Measurements from ENCODE around the gene PRRT3. TPM values are rescaled to one million over a fixed set of nuclear protein-coding genes. Genes with fewer than 3 reads are reported as not detected.

Gene PRRT3
- total and polyA plus RNA-seq, 2 of the 13 experiments (the other 11 are each of a cell fraction or from before 2014, with no cell fraction given) = 0.22 to 0.44 TPM

DNA sequence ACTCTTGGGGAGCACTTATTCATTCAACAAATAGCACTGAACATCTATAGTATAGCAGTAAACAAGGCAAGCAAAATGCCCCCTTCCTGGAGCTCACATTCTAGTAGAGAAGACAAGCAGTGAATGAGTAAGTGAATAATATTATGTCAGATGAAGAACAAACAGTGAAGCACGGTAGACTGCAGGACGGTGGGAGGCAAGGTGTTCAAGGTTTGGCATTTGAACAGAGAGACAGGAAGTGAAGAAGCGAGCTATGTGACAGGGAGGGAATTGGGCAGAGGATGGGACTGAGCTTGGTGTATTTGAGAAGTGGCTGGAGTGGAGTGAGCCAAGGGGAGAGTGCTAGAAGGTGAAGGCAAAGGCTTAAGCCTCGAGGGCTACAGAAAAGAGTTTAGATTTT lies 17.2 kb downstream of the PRRT3 start:
- ChIA-PET CTCF (ENCODE audit: low intra/inter-chr PET ratio, low total read pairs) (interaction anchor here (3.1 kb wide), 1 partner anchor 11 kb away, joined by 14 read pairs; no protein-coding TSS in a partner anchor), POLR2A (interaction anchor here (1.1 to 7.6 kb wide), 5 partner anchors 12 to 90 kb away, joined by 3 to 124 read pairs (median 12); partner anchors contain the start of genes IL17RC and IL17RE)
- TF ChIP-seq JUN (CRISPR knock-in tag; IDR thresholded peaks at IDR 0.05) (no peak), ZFP1 (CRISPR knock-in tag; IDR thresholded peaks at IDR 0.05) (no peak), SIX1 (CRISPR knock-in tag; IDR thresholded peaks at IDR 0.05; ENCODE audit: borderline replicate concordance) (no peak), ZNF598 (CRISPR knock-in tag; IDR thresholded peaks at IDR 0.05; ENCODE audit: borderline replicate concordance) (no peak), ZKSCAN5 (CRISPR knock-in tag; IDR thresholded peaks at IDR 0.05) (no peak)
- TF ChIP-seq, protein P1, sequence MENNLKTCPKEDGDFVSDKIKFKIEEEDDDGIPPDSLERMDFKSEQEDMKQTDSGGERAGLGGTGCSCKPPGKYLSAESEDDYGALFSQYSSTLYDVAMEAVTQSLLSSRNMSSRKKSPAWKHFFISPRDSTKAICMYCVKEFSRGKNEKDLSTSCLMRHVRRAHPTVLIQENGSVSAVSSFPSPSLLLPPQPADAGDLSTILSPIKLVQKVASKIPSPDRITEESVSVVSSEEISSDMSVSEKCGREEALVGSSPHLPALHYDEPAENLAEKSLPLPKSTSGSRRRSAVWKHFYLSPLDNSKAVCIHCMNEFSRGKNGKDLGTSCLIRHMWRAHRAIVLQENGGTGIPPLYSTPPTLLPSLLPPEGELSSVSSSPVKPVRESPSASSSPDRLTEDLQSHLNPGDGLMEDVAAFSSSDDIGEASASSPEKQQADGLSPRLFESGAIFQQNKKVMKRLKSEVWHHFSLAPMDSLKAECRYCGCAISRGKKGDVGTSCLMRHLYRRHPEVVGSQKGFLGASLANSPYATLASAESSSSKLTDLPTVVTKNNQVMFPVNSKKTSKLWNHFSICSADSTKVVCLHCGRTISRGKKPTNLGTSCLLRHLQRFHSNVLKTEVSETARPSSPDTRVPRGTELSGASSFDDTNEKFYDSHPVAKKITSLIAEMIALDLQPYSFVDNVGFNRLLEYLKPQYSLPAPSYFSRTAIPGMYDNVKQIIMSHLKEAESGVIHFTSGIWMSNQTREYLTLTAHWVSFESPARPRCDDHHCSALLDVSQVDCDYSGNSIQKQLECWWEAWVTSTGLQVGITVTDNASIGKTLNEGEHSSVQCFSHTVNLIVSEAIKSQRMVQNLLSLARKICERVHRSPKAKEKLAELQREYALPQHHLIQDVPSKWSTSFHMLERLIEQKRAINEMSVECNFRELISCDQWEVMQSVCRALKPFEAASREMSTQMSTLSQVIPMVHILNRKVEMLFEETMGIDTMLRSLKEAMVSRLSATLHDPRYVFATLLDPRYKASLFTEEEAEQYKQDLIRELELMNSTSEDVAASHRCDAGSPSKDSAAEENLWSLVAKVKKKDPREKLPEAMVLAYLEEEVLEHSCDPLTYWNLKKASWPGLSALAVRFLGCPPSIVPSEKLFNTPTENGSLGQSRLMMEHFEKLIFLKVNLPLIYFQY (CRISPR knock-in tag; IDR thresholded peaks at IDR 0.05; ENCODE audit: borderline replicate concordance) = no peak
- no peak overlapping the region for H2AFZ ChIP-seq (ENCODE audit: low read length)
- H3K4me3 ChIP-seq (replicated peaks in 1 of 3; ENCODE audit: insufficient read depth in 1 of 3, low read depth in 2 of 3, low read length in 3 of 3) = peak overlapping the region; percentile 70 to 82 (median 80); a peak in 5 of 6 replicates
- peak overlapping the region; percentile 85 for H3K9ac ChIP-seq (ENCODE audit: insufficient read depth, low read depth, low read length)
- H3K27ac ChIP-seq (ENCODE audit: extremely low read length, insufficient read depth, low read length) = no peak overlapping the region
- in situ Hi-C loops (cut with HindIII; ENCODE audit: extremely low pct_ligation_motif_present, low pct_unique_long_range_greater_than_20kb) = no loop called here
- H3K9me3 ChIP-seq (ENCODE audit: low read length) = no peaks in the 10 kb centered on the region
- 39% methylated on average over 4 of the region's 4 CpGs for WGBS (ENCODE audit: low lambda C conversion rate)
- no peaks in the 10 kb centered on the region for H4K20me1 ChIP-seq (ENCODE audit: insufficient read depth, low read length)
- peaks cover 0 to 18% of the 10 kb centered on the region in 2 experiments; a peak in 2 of 5 replicates for H3K36me3 ChIP-seq (replicated peaks in 1 of 2; ENCODE audit: control insufficient read depth in 1 of 2, insufficient read depth in 2 of 2, low read length in 2 of 2)
- H3K4me1 ChIP-seq (ENCODE audit: insufficient read depth, low read length) = peaks cover 48% of the 10 kb centered on the region
- peak overlapping the region; percentile 86 for H3K4me2 ChIP-seq (ENCODE audit: low read depth, low read length)
- H3K27me3 ChIP-seq (ENCODE audit: control insufficient read depth in 1 of 2, insufficient read depth in 2 of 2, low read length in 2 of 2) = no peaks in the 10 kb centered on the region
- intact Hi-C loops (cut with micrococcal nuclease; ENCODE audit: unreplicated experiment) = loop anchor here (5.0 kb wide), 1 partner anchor 38 kb away; no protein-coding TSS in a partner anchor
- DNase-seq (ENCODE audit: low spot score) (no peak), FAIRE-seq (no peak), ATAC-seq (no peak)
- TSS peak; percentile 63 for BruUV-seq (replicated peaks)
- H3K79me2 ChIP-seq (ENCODE audit: insufficient read depth, low read length) = peaks cover 20% of the 10 kb centered on the region

Measured in HepG2 (cell line).